NCI-H2107 treated with DMSO at 0.1 percent for 48 hours (cell line): ENCODE data around the gene MTARC1.

Experiments
- DNase-seq: peaks from one replicate; lab custom pipeline; 2025; ENCODE audit not compliant: unreplicated experiment; lab: John Stamatoyannopoulos, UW

MTARC1 gene

GRCh38 chr1:220803401-220804201 lies 16.9 kb downstream of the MTARC1 start:
- DNase-seq, result peak; percentile 25

GRCh38 chr1:220804202-220804586 lies 17.5 kb downstream of the MTARC1 start:
- DNase-seq, result no peak

- no peak for DNase-seq
Measured at GRCh38 chr1:220806408-220806807, 19.7 kb downstream of the MTARC1 start.

- DNase-seq, result no peak
Measured at GRCh38 chr1:220807726-220808125, 21.0 kb downstream of the MTARC1 start.

GRCh38 chr1:220808345-220809186 lies 21.9 kb downstream of the MTARC1 start:
- DNase-seq, result no peak

GRCh38 chr1:220809187-220809550 lies 22.5 kb downstream of the MTARC1 start:
- no peak for DNase-seq

- DNase-seq, result no peak
Measured at GRCh38 chr1:220809704-220810103, 23.0 kb downstream of the MTARC1 start.

GRCh38 chr1:220810179-220810653 lies 23.5 kb downstream of the MTARC1 start:
- DNase-seq, result peak; percentile 84

- DNase-seq, result no peak
Measured at GRCh38 chr1:220810963-220811362, 24.2 kb downstream of the MTARC1 start.

- DNase-seq, result no peak
Measured at GRCh38 chr1:220811695-220812094, 25.0 kb downstream of the MTARC1 start.

- DNase-seq, result no peak
Measured at GRCh38 chr1:220812308-220812707, 25.6 kb downstream of the MTARC1 start.

- no peak for DNase-seq
Measured at GRCh38 chr1:220813013-220813412, 26.3 kb downstream of the MTARC1 start.

GRCh38 chr1:220815409-220815808 lies 28.7 kb downstream of the MTARC1 start:
- no peak for DNase-seq

- DNase-seq, result no peak
Measured at GRCh38 chr1:220817907-220818306, 31.2 kb downstream of the MTARC1 start.

GRCh38 chr1:220818421-220819173 lies 31.9 kb downstream of the MTARC1 start:
- DNase-seq, result no peak

GRCh38 chr1:220819467-220820026 lies 32.8 kb downstream of the MTARC1 start:
- DNase-seq, result no peak

GRCh38 chr1:220824031-220824989 lies 37.6 kb downstream of the MTARC1 start:
- no peak for DNase-seq

GRCh38 chr1:220825819-220826551 lies 39.3 kb downstream of the MTARC1 start:
- no peak for DNase-seq

- no peak for DNase-seq
Measured at GRCh38 chr1:220826729-220827128, 40.0 kb downstream of the MTARC1 start.
